Measurements from ENCODE around the gene LRTM2.

DNA sequence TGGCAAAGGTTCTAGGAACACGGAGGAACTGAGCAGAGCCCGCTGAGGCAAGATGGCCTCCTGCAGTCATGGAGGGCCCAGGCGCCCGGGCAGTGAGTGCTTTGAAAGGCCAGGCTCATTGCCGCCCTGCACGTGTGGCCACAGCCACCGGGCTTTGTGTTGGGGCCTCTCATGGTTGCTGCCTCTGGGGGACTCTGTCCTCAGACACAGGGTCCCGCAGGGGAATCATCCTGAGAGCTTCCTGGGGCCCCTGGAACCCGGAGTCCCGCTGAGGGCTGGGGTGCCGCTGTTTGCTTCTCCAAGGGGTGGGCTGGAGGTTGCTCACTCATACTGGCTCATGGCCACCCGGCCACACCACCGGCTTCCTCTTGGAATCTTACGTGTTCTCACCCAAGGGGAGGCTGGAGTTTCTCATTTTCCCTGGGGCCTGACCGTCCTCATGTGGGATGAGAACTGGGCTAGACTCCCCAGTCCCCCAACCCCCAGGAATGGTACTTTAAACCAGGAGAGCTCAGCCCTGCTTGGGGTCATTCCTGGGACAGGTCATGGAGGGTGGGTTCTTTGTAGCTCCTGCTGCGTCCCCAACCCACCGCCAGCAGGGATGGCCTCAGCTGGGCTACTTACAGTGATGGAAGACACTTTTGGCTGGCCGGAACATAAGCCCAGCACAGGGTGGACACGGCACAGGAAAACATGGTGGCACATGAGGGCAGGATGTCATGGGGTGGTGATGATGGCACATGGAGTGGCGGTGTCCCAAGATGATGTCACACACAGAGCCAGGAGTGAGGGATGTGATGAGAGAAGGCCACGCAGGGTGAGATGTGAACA is 21.1 kb upstream of the LRTM2 start:
- no peak for TF ChIP-seq POLR2A (IDR thresholded peaks at IDR 0.05)
- TF ChIP-seq CTCF (IDR thresholded peaks at IDR 0.05): no peak
